HEK293 (cell line): ENCODE measurements around the gene FAM167B.

Experiments
- KLF7 ChIP-seq: fragments of 450-650 bp; formaldehyde crosslinking; IDR thresholded peaks from 2 replicates; pipeline ENCODE4 v1.5.1; 2016; ENCODE audit warnings: missing biosample characterization, missing genetic modification characterization, borderline replicate concordance
- PRDM1 ChIP-seq: fragments of 450-650 bp; formaldehyde crosslinking; IDR thresholded peaks from 2 replicates; pipeline ENCODE4; 2016; ENCODE audit warnings: missing biosample characterization, missing genetic modification characterization
- SCRT2 ChIP-seq: fragments of 450-650 bp; formaldehyde crosslinking; IDR thresholded peaks from 2 replicates; pipeline ENCODE4 v1.5.1; 2016; ENCODE audit warnings: missing biosample characterization, missing genetic modification characterization
- SP2 ChIP-seq: fragments of 450-650 bp; formaldehyde crosslinking; IDR thresholded peaks from 2 replicates; pipeline ENCODE4 v1.5.1; 2016; ENCODE audit warnings: missing biosample characterization, missing genetic modification characterization
- ZBTB10 ChIP-seq: fragments of 450-650 bp; formaldehyde crosslinking; IDR thresholded peaks from 2 replicates; pipeline ENCODE4 v1.5.1; 2016; ENCODE audit warnings: missing biosample characterization, missing genetic modification characterization
- ZNF132 ChIP-seq: fragments of 450-650 bp; formaldehyde crosslinking; IDR thresholded peaks from 2 replicates; pipeline ENCODE4 v1.5.1; 2017; ENCODE audit warnings: missing biosample characterization, missing genetic modification characterization, borderline replicate concordance
- ZNF16 ChIP-seq: fragments of 450-650 bp; formaldehyde crosslinking; IDR thresholded peaks from 2 replicates; pipeline ENCODE4 v1.5.1; 2016; ENCODE audit warnings: low read depth, missing biosample characterization, missing genetic modification characterization
- ZNF214 ChIP-seq: fragments of 450-650 bp; formaldehyde crosslinking; IDR thresholded peaks from 2 replicates; pipeline ENCODE4 v1.5.1; 2017; ENCODE audit warnings: missing biosample characterization, mild to moderate bottlenecking, missing genetic modification characterization, borderline replicate concordance
- ZNF223 ChIP-seq: fragments of 450-650 bp; formaldehyde crosslinking; IDR thresholded peaks from 2 replicates; pipeline ENCODE4 v1.5.1; 2016; ENCODE audit warnings: missing biosample characterization, missing genetic modification characterization
- ZNF335 ChIP-seq: fragments of 450-650 bp; formaldehyde crosslinking; conservative IDR thresholded peaks from 2 replicates; pipeline ENCODE4 v1.5.1; 2016; ENCODE audit warnings: missing biosample characterization, missing genetic modification characterization
- ZNF350 ChIP-seq: fragments of 450-650 bp; formaldehyde crosslinking; IDR thresholded peaks from 2 replicates; pipeline ENCODE4 v1.5.0; 2017; ENCODE audit warnings: missing biosample characterization, mild to moderate bottlenecking, missing genetic modification characterization
- ZNF394 ChIP-seq: fragments of 450-650 bp; formaldehyde crosslinking; IDR thresholded peaks from 2 replicates; pipeline ENCODE4 v1.5.1; 2016; ENCODE audit warnings: missing biosample characterization, missing genetic modification characterization, mild to moderate bottlenecking, moderate library complexity, borderline replicate concordance
- ZNF585B ChIP-seq: fragments of 450-650 bp; formaldehyde crosslinking; IDR thresholded peaks from 2 replicates; pipeline ENCODE4 v1.5.1; 2016; ENCODE audit warnings: missing biosample characterization, missing genetic modification characterization
- ZNF600 ChIP-seq: fragments of 450-650 bp; formaldehyde crosslinking; IDR thresholded peaks from 2 replicates; pipeline ENCODE4 v1.5.1; 2016; ENCODE audit warnings: missing biosample characterization, missing genetic modification characterization
- ZNF664 ChIP-seq: fragments of 450-650 bp; formaldehyde crosslinking; IDR thresholded peaks from 2 replicates; pipeline ENCODE4 v1.5.1; 2016; ENCODE audit warnings: missing biosample characterization, missing genetic modification characterization
- ZNF670 ChIP-seq: fragments of 450-650 bp; formaldehyde crosslinking; IDR thresholded peaks from 2 replicates; pipeline ENCODE4 v1.5.1; 2016; ENCODE audit warnings: missing biosample characterization, missing genetic modification characterization, low read depth
- ZNF776 ChIP-seq: fragments of 450-650 bp; formaldehyde crosslinking; IDR thresholded peaks from 2 replicates; pipeline ENCODE4 v1.5.0; 2017; ENCODE audit warnings: missing biosample characterization, missing genetic modification characterization, borderline replicate concordance
- TF ChIP-seq, protein P1 (sequence below): fragments of 450-650 bp; formaldehyde crosslinking; IDR thresholded peaks from 2 replicates; pipeline ENCODE4 v1.5.1; 2016; ENCODE audit warnings: missing biosample characterization, missing genetic modification characterization
- TF ChIP-seq, protein P2 (sequence below): fragments of 450-650 bp; formaldehyde crosslinking; IDR thresholded peaks from 2 replicates; pipeline ENCODE4 v1.5.1; 2016; ENCODE audit warnings: missing biosample characterization, missing genetic modification characterization
- TF ChIP-seq, protein P3 (sequence below): fragments of 450-650 bp; IDR thresholded peaks from 2 replicates; pipeline ENCODE4 v1.5.1; 2018; ENCODE audit warnings: missing biosample characterization, missing genetic modification characterization
- TF ChIP-seq, protein P4 (sequence below): fragments of 450-650 bp; formaldehyde crosslinking; IDR thresholded peaks from 2 replicates; pipeline ENCODE4 v1.5.1; 2016; ENCODE audit warnings: missing biosample characterization, missing genetic modification characterization, borderline replicate concordance
- TF ChIP-seq, protein P5 (sequence below): fragments of 450-650 bp; formaldehyde crosslinking; IDR thresholded peaks from 2 replicates; pipeline ENCODE4 v1.5.1; 2016; ENCODE audit warnings: missing biosample characterization, missing genetic modification characterization

The FAM167B gene

DNA sequence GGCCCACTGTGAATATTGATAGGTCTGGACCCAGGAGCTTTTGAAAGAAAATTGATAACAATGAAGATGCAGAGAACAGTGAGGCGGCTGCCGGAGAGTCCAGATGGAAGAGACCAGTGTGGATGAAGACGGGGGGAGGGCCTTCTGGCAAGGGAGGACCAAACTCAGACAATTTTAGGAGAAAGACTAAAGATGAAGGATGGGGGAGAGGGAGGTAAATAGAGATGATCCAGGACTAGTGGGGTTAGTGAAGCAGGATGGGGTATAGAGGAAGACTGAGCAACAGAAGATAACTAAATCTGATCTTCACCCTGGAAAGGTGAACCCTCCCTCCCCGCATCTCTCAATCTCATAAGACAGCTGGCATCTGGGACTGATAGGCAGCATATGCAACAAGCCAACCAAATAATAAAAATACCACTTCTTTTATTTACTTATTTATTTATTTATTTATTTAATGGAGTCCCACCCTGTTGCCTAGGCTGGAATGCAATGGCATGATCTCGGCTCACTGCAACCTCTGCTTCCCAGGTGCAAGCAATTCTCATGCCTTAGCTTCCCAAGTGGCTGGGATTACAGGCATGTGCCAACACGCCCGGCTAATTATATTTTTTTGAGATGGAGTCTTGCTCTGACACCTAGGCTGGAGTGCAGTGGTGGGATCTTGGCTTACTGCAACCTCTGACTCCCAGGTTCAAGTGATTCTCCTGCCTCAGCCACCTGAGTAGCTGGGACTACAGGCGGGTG is 14.3 kb upstream of the FAM167B start (continued):
- TF ChIP-seq ZNF16 (tag by site-specific recombination) (no peak), ZNF664 (tag by site-specific recombination) (peak; percentile 77), SP2 (tag by site-specific recombination) (no peak), ZNF132 (tag by site-specific recombination) (no peak), ZNF350 (tag by site-specific recombination) (no peak), ZNF223 (tag by site-specific recombination) (no peak), ZNF214 (tag by site-specific recombination) (no peak), PRDM1 (tag by site-specific recombination) (no peak), ZNF776 (no peak), ZNF600 (tag by site-specific recombination) (peak; percentile 88), KLF7 (no peak), ZNF335 (tag by site-specific recombination) (no peak), ZBTB10 (tag by site-specific recombination) (no peak), ZNF670 (no peak), ZNF394 (tag by site-specific recombination) (no peak), SCRT2 (peak; percentile 51; the same call in 1 of the 2 replicates), ZNF585B (tag by site-specific recombination) (no peak)
- TF ChIP-seq, protein P1, sequence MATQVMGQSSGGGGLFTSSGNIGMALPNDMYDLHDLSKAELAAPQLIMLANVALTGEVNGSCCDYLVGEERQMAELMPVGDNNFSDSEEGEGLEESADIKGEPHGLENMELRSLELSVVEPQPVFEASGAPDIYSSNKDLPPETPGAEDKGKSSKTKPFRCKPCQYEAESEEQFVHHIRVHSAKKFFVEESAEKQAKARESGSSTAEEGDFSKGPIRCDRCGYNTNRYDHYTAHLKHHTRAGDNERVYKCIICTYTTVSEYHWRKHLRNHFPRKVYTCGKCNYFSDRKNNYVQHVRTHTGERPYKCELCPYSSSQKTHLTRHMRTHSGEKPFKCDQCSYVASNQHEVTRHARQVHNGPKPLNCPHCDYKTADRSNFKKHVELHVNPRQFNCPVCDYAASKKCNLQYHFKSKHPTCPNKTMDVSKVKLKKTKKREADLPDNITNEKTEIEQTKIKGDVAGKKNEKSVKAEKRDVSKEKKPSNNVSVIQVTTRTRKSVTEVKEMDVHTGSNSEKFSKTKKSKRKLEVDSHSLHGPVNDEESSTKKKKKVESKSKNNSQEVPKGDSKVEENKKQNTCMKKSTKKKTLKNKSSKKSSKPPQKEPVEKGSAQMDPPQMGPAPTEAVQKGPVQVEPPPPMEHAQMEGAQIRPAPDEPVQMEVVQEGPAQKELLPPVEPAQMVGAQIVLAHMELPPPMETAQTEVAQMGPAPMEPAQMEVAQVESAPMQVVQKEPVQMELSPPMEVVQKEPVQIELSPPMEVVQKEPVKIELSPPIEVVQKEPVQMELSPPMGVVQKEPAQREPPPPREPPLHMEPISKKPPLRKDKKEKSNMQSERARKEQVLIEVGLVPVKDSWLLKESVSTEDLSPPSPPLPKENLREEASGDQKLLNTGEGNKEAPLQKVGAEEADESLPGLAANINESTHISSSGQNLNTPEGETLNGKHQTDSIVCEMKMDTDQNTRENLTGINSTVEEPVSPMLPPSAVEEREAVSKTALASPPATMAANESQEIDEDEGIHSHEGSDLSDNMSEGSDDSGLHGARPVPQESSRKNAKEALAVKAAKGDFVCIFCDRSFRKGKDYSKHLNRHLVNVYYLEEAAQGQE (tag by site-specific recombination) = no peak
- TF ChIP-seq, protein P2, sequence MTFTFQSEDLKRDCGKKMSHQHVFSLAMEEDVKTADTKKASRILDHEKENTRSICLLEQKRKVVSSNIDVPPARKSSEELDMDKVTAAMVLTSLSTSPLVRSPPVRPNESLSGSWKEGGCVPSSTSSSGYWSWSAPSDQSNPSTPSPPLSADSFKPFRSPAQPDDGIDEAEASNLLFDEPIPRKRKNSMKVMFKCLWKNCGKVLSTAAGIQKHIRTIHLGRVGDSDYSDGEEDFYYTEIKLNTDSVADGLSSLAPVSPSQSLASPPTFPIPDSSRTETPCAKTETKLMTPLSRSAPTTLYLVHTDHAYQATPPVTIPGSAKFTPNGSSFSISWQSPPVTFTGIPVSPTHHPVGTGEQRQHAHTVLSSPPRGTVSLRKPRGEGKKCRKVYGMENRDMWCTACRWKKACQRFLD (tag by site-specific recombination) = no peak
- TF ChIP-seq, protein P3, sequence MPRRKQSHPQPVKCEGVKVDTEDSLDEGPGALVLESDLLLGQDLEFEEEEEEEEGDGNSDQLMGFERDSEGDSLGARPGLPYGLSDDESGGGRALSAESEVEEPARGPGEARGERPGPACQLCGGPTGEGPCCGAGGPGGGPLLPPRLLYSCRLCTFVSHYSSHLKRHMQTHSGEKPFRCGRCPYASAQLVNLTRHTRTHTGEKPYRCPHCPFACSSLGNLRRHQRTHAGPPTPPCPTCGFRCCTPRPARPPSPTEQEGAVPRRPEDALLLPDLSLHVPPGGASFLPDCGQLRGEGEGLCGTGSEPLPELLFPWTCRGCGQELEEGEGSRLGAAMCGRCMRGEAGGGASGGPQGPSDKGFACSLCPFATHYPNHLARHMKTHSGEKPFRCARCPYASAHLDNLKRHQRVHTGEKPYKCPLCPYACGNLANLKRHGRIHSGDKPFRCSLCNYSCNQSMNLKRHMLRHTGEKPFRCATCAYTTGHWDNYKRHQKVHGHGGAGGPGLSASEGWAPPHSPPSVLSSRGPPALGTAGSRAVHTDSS (tag by site-specific recombination) = no peak
- TF ChIP-seq, protein P4, sequence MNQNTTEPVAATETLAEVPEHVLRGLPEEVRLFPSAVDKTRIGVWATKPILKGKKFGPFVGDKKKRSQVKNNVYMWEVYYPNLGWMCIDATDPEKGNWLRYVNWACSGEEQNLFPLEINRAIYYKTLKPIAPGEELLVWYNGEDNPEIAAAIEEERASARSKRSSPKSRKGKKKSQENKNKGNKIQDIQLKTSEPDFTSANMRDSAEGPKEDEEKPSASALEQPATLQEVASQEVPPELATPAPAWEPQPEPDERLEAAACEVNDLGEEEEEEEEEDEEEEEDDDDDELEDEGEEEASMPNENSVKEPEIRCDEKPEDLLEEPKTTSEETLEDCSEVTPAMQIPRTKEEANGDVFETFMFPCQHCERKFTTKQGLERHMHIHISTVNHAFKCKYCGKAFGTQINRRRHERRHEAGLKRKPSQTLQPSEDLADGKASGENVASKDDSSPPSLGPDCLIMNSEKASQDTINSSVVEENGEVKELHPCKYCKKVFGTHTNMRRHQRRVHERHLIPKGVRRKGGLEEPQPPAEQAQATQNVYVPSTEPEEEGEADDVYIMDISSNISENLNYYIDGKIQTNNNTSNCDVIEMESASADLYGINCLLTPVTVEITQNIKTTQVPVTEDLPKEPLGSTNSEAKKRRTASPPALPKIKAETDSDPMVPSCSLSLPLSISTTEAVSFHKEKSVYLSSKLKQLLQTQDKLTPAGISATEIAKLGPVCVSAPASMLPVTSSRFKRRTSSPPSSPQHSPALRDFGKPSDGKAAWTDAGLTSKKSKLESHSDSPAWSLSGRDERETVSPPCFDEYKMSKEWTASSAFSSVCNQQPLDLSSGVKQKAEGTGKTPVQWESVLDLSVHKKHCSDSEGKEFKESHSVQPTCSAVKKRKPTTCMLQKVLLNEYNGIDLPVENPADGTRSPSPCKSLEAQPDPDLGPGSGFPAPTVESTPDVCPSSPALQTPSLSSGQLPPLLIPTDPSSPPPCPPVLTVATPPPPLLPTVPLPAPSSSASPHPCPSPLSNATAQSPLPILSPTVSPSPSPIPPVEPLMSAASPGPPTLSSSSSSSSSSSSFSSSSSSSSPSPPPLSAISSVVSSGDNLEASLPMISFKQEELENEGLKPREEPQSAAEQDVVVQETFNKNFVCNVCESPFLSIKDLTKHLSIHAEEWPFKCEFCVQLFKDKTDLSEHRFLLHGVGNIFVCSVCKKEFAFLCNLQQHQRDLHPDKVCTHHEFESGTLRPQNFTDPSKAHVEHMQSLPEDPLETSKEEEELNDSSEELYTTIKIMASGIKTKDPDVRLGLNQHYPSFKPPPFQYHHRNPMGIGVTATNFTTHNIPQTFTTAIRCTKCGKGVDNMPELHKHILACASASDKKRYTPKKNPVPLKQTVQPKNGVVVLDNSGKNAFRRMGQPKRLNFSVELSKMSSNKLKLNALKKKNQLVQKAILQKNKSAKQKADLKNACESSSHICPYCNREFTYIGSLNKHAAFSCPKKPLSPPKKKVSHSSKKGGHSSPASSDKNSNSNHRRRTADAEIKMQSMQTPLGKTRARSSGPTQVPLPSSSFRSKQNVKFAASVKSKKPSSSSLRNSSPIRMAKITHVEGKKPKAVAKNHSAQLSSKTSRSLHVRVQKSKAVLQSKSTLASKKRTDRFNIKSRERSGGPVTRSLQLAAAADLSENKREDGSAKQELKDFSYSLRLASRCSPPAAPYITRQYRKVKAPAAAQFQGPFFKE = no peak
- TF ChIP-seq, protein P5, sequence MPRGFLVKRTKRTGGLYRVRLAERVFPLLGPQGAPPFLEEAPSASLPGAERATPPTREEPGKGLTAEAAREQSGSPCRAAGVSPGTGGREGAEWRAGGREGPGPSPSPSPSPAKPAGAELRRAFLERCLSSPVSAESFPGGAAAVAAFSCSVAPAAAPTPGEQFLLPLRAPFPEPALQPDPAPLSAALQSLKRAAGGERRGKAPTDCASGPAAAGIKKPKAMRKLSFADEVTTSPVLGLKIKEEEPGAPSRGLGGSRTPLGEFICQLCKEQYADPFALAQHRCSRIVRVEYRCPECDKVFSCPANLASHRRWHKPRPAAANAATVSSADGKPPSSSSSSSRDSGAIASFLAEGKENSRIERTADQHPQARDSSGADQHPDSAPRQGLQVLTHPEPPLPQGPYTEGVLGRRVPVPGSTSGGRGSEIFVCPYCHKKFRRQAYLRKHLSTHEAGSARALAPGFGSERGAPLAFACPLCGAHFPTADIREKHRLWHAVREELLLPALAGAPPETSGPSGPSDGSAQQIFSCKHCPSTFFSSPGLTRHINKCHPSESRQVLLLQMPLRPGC = no peak
